HG02610 (cell line): ENCODE results near the gene SPO11.

Experiments
- ATAC-seq: cut with Tn5 transposase; IDR thresholded peaks from one replicate; pipeline ENCODE4 v1.9.1; 2021; ENCODE audit warnings: mild to moderate bottlenecking, moderate library complexity; ENCODE audit not compliant: unreplicated experiment

The SPO11 gene

GRCh38 chr20:57309544-57310115, 20.0 kb upstream of the SPO11 start:
- no peak for ATAC-seq

GRCh38 chr20:57310821-57311514, 18.6 kb upstream of the SPO11 start:
- no peak for ATAC-seq

- no peak for ATAC-seq
Observed at GRCh38 chr20:57312138-57312537, 17.5 kb upstream of the SPO11 start.

GRCh38 chr20:57313230-57313629, 16.4 kb upstream of the SPO11 start:
- ATAC-seq: no peak

GRCh38 chr20:57313951-57314350, 15.7 kb upstream of the SPO11 start:
- ATAC-seq: no peak

GRCh38 chr20:57315083-57315975, 14.3 kb upstream of the SPO11 start:
- ATAC-seq: no peak

GRCh38 chr20:57315976-57316480, 13.6 kb upstream of the SPO11 start:
- no peak for ATAC-seq

- no peak for ATAC-seq
Observed at GRCh38 chr20:57316795-57317201, 12.8 kb upstream of the SPO11 start.

GRCh38 chr20:57317316-57317788, 12.3 kb upstream of the SPO11 start:
- no peak for ATAC-seq

- no peak for ATAC-seq
Observed at GRCh38 chr20:57317789-57318371, 11.7 kb upstream of the SPO11 start.

- no peak for ATAC-seq
Observed at GRCh38 chr20:57319584-57319983, 10.0 kb upstream of the SPO11 start.

- ATAC-seq: no peak
Observed at GRCh38 chr20:57320358-57320757, 9.2 kb upstream of the SPO11 start.

- ATAC-seq: no peak
Observed at GRCh38 chr20:57321142-57321541, 8.5 kb upstream of the SPO11 start.

- ATAC-seq: no peak
Observed at GRCh38 chr20:57322476-57322875, 7.1 kb upstream of the SPO11 start.

GRCh38 chr20:57323034-57323433, 6.6 kb upstream of the SPO11 start:
- no peak for ATAC-seq

GRCh38 chr20:57325632-57326356, 3.8 kb upstream of the SPO11 start:
- ATAC-seq: no peak

- no peak for ATAC-seq
Observed at GRCh38 chr20:57326667-57327455, 2.7 kb upstream of the SPO11 start.

- no peak for ATAC-seq
Observed at GRCh38 chr20:57327820-57328219, 1.8 kb upstream of the SPO11 start.

- ATAC-seq: no peak
Observed at GRCh38 chr20:57330998-57331397, 1.4 kb downstream of the SPO11 start.
